PC-3 (cell line): Measurements from ENCODE around the gene C16orf95.

Experiments
- EZH2 ChIP-seq: fragments of 300-600 bp; sonication (generic); IDR thresholded peaks from one replicate; pipeline ENCODE4 v1.6.1; 2017; ENCODE audit warnings: antibody characterized with exemption, mild to moderate bottlenecking, low read length; ENCODE audit not compliant: unreplicated experiment
- TF ChIP-seq, protein P1 (sequence below): fragments of 300-600 bp; sonication (generic); conservative IDR thresholded peaks from 2 replicates; pipeline ENCODE4 v1.5.1; 2017; ENCODE audit warnings: antibody characterized with exemption, low read depth, mild to moderate bottlenecking, low read length

GRCh38 chr16:87321336-87322107 is 4.3 kb upstream of the C16orf95 start:
- TF ChIP-seq, protein P1, sequence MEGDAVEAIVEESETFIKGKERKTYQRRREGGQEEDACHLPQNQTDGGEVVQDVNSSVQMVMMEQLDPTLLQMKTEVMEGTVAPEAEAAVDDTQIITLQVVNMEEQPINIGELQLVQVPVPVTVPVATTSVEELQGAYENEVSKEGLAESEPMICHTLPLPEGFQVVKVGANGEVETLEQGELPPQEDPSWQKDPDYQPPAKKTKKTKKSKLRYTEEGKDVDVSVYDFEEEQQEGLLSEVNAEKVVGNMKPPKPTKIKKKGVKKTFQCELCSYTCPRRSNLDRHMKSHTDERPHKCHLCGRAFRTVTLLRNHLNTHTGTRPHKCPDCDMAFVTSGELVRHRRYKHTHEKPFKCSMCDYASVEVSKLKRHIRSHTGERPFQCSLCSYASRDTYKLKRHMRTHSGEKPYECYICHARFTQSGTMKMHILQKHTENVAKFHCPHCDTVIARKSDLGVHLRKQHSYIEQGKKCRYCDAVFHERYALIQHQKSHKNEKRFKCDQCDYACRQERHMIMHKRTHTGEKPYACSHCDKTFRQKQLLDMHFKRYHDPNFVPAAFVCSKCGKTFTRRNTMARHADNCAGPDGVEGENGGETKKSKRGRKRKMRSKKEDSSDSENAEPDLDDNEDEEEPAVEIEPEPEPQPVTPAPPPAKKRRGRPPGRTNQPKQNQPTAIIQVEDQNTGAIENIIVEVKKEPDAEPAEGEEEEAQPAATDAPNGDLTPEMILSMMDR, result no peak
- no peak for TF ChIP-seq EZH2
